Measurements from ENCODE around the gene SNAP29. TPM values are rescaled to one million over a fixed set of nuclear protein-coding genes. Genes with fewer than 3 reads are reported as not detected.

The SNAP29 gene
- total and polyA plus RNA-seq, 9 of the 15 experiments (the other 6 are each of a cell fraction or from before 2014, with no cell fraction given) = 19.5 to 250 (median 75.9) TPM

- TF ChIP-seq, protein P1, sequence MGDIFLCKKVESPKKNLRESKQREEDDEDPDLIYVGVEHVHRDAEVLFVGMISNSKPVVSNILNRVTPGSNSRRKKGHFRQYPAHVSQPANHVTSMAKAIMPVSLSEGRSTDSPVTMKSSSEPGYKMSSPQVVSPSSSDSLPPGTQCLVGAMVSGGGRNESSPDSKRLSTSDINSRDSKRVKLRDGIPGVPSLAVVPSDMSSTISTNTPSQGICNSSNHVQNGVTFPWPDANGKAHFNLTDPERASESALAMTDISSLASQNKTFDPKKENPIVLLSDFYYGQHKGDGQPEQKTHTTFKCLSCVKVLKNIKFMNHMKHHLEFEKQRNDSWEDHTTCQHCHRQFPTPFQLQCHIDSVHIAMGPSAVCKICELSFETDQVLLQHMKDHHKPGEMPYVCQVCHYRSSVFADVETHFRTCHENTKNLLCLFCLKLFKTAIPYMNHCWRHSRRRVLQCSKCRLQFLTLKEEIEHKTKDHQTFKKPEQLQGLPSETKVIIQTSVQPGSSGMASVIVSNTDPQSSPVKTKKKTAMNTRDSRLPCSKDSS (IDR thresholded peaks at IDR 0.05; ENCODE audit: low read depth, partially characterized antibody) = no peak
- no peak for TF ChIP-seq SRSF1 (IDR thresholded peaks at IDR 0.05; ENCODE audit: low read depth, low read length)
- TF ChIP-seq NRF1 (conservative IDR thresholded peaks at IDR 0.05 in 1 of 2, IDR thresholded peaks at IDR 0.05 in 1 of 2) = 0 out of 4 replicates have a peak, but pooled peaks of 1 of the 2 experiments have one; percentile 12
- TF ChIP-seq CCNT2 (IDR thresholded peaks at IDR 0.05; ENCODE audit: borderline replicate concordance, extremely low read depth, insufficient read length, low read depth, low read length) = no peak
- no peak for TF ChIP-seq MTF1 (CRISPR knock-in tag; IDR thresholded peaks at IDR 0.05; ENCODE audit: borderline replicate concordance)
- TF ChIP-seq ZNF217 (CRISPR knock-in tag; IDR thresholded peaks at IDR 0.05) = peak; percentile 65; the same call in 1 of the 2 replicates
- TF ChIP-seq KDM5B (IDR thresholded peaks at IDR 0.05; ENCODE audit: insufficient replicate concordance, low read depth, low read length) = peak; percentile 48
- TF ChIP-seq, protein P2, sequence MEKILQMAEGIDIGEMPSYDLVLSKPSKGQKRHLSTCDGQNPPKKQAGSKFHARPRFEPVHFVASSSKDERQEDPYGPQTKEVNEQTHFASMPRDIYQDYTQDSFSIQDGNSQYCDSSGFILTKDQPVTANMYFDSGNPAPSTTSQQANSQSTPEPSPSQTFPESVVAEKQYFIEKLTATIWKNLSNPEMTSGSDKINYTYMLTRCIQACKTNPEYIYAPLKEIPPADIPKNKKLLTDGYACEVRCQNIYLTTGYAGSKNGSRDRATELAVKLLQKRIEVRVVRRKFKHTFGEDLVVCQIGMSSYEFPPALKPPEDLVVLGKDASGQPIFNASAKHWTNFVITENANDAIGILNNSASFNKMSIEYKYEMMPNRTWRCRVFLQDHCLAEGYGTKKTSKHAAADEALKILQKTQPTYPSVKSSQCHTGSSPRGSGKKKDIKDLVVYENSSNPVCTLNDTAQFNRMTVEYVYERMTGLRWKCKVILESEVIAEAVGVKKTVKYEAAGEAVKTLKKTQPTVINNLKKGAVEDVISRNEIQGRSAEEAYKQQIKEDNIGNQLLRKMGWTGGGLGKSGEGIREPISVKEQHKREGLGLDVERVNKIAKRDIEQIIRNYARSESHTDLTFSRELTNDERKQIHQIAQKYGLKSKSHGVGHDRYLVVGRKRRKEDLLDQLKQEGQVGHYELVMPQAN (IDR thresholded peaks at IDR 0.05; ENCODE audit: borderline replicate concordance) = 0 out of 2 replicates have a peak, but pooled peaks have one; percentile 4
- no peak for TF ChIP-seq TAF1 (IDR thresholded peaks at IDR 0.05; ENCODE audit: control insufficient read depth, extremely low read depth, insufficient read depth, low read length, severe bottlenecking)
- no peak for TF ChIP-seq NR1H2 (CRISPR knock-in tag; IDR thresholded peaks at IDR 0.05)
- TF ChIP-seq CSDE1 (IDR thresholded peaks at IDR 0.05) = no peak
- no peak for TF ChIP-seq TBP (optimal IDR thresholded peaks at IDR 0.05; ENCODE audit: low read depth, low read length)
- TF ChIP-seq ZNF24 (IDR thresholded peaks at IDR 0.05) = no peak
- TF ChIP-seq TARDBP (IDR thresholded peaks at IDR 0.05) = no peak
- TF ChIP-seq ZKSCAN8 (CRISPR knock-in tag; IDR thresholded peaks at IDR 0.05) = no peak
- peak; percentile 40 for TF ChIP-seq RBBP5 (IDR thresholded peaks at IDR 0.05; ENCODE audit: borderline replicate concordance, insufficient read depth, low read length, poor library complexity, severe bottlenecking)
- no peak for TF ChIP-seq MYBL2 (IDR thresholded peaks at IDR 0.05; ENCODE audit: low read depth)
- no peak for TF ChIP-seq MYBL2 (CRISPR knock-in tag; IDR thresholded peaks at IDR 0.05; ENCODE audit: borderline replicate concordance)
- no peak for TF ChIP-seq JUND (IDR thresholded peaks at IDR 0.05; ENCODE audit: borderline replicate concordance, low read depth, low read length)
- TF ChIP-seq JUND (tag; IDR thresholded peaks at IDR 0.05; ENCODE audit: borderline replicate concordance, low read depth, low read length) = 0 out of 3 replicates have a peak, but pooled peaks have one; percentile 19
- TF ChIP-seq, protein P3, sequence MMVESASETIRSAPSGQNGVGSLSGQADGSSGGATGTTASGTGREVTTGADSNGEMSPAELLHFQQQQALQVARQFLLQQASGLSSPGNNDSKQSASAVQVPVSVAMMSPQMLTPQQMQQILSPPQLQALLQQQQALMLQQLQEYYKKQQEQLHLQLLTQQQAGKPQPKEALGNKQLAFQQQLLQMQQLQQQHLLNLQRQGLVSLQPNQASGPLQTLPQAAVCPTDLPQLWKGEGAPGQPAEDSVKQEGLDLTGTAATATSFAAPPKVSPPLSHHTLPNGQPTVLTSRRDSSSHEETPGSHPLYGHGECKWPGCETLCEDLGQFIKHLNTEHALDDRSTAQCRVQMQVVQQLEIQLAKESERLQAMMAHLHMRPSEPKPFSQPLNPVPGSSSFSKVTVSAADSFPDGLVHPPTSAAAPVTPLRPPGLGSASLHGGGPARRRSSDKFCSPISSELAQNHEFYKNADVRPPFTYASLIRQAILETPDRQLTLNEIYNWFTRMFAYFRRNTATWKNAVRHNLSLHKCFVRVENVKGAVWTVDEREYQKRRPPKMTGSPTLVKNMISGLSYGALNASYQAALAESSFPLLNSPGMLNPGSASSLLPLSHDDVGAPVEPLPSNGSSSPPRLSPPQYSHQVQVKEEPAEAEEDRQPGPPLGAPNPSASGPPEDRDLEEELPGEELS (CRISPR knock-in tag; IDR thresholded peaks at IDR 0.05; ENCODE audit: borderline replicate concordance) = peak; percentile 90; the same call in 1 of the 2 replicates
These were observed 78.4 kb downstream of the SNAP29 start (continued) for GRCh38 chr22:20937031-20937793.
